Neuron (in vitro differentiated cells): Measurements from ENCODE around the gene GPC3.

Source experiments
- H2AFZ ChIP-seq: one replicate; pipeline ENCODE4 v1.6.1; 2013; ENCODE audit warnings: low read depth, mild to moderate bottlenecking, inconsistent platforms, low read length, moderate library complexity
- H3K27me3 ChIP-seq: one replicate; pipeline ENCODE4 v1.6.1; 2013; ENCODE audit warnings: low read length; ENCODE audit not compliant: insufficient read depth
- H3K36me3 ChIP-seq: one replicate; pipeline ENCODE4 v1.6.1; 2013; ENCODE audit warnings: low read length; ENCODE audit not compliant: insufficient read depth
- H3K4me1 ChIP-seq: one replicate; pipeline ENCODE4 v1.6.1; 2013; ENCODE audit warnings: low read length; ENCODE audit not compliant: insufficient read depth
- H3K4me3 ChIP-seq: 2 replicates; pipeline ENCODE4 v1.5.1; 2013; ENCODE audit warnings: mild to moderate bottlenecking, low read length, moderate library complexity
- H3K9me3 ChIP-seq: one replicate; pipeline ENCODE4 v1.6.1; 2013; ENCODE audit warnings: low read length

Gene GPC3

GRCh38 chrX:133876646-133877045 lies 108.7 kb downstream of the GPC3 start:
- no peak overlapping the region for H3K4me3 ChIP-seq
- no peaks in the 10 kb centered on the region for H3K27me3 ChIP-seq
- no peaks in the 10 kb centered on the region for H3K36me3 ChIP-seq
- no peak overlapping the region for H2AFZ ChIP-seq
- H3K9me3 ChIP-seq, result no peaks in the 10 kb centered on the region
- no peaks in the 10 kb centered on the region for H3K4me1 ChIP-seq

DNA sequence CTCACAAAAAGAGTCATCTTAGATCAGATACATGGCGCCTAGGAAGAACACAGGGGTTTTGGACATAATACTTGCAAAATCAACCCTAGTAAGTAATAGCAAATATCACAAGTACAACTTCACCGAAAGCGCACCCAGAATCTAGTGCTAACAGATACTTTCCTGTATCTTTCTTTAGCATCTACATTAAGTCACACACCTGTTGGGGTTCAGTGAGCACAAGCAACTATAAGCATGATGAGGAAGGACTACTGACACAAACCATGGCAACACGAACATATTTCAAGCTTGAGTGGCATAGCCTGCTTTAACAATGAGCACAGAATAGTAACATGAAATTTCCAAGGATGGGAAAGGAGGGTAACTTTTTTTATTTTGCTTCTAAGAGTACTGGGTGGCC lies 116.1 kb downstream of the GPC3 start:
- Histone ChIP-seq H3K9me3 (no peaks in the 10 kb centered on the region), H3K4me3 (no peak overlapping the region), H3K27me3 (no peaks in the 10 kb centered on the region), H2AFZ (no peak overlapping the region), H3K4me1 (no peaks in the 10 kb centered on the region), H3K36me3 (no peaks in the 10 kb centered on the region)

- H2AFZ ChIP-seq, result no peak overlapping the region
- no peak overlapping the region for H3K4me3 ChIP-seq
- no peaks in the 10 kb centered on the region for H3K9me3 ChIP-seq
- no peaks in the 10 kb centered on the region for H3K36me3 ChIP-seq
- no peaks in the 10 kb centered on the region for H3K27me3 ChIP-seq
- H3K4me1 ChIP-seq, result no peaks in the 10 kb centered on the region
These were observed 116.7 kb downstream of the GPC3 start for GRCh38 chrX:133868682-133869081.

DNA sequence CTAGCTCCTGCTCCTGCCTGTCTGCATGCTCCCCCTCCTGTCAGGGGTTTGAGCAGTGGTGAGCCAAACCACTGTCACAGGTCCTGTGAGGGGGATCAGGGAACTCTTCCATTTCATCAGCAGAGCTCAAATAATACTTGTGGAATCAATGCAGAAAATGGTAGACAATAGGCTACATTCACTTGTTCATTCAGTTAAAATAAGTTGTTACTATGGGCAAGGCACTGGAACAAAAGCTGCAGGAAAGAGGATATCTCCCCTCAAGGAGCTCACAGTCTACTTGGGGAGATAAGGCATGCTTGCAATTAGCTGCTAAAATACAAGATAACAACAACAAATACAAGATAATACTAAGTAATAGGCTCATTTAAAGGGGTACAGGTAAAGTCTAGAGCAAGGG lies 117.1 kb downstream of the GPC3 start:
- Histone ChIP-seq H3K9me3 (no peaks in the 10 kb centered on the region), H3K27me3 (no peaks in the 10 kb centered on the region), H3K4me3 (no peak overlapping the region)

GRCh38 chrX:133865761-133866471 lies 119.5 kb downstream of the GPC3 start:
- Histone ChIP-seq H3K27me3 (no peaks in the 10 kb centered on the region), H3K36me3 (no peaks in the 10 kb centered on the region), H2AFZ (no peak overlapping the region), H3K9me3 (no peaks in the 10 kb centered on the region), H3K4me3 (no peak overlapping the region), H3K4me1 (no peaks in the 10 kb centered on the region)

More for the DNA sequence above, 117.1 kb downstream of the GPC3 start:
- Histone ChIP-seq H3K36me3 (no peaks in the 10 kb centered on the region), H3K4me1 (no peaks in the 10 kb centered on the region), H2AFZ (no peak overlapping the region)

GRCh38 chrX:133864236-133864635 lies 121.2 kb downstream of the GPC3 start:
- Histone ChIP-seq H3K9me3 (no peaks in the 10 kb centered on the region), H3K36me3 (no peaks in the 10 kb centered on the region), H3K4me1 (no peaks in the 10 kb centered on the region), H3K27me3 (no peaks in the 10 kb centered on the region), H2AFZ (no peak overlapping the region), H3K4me3 (no peak overlapping the region)

DNA sequence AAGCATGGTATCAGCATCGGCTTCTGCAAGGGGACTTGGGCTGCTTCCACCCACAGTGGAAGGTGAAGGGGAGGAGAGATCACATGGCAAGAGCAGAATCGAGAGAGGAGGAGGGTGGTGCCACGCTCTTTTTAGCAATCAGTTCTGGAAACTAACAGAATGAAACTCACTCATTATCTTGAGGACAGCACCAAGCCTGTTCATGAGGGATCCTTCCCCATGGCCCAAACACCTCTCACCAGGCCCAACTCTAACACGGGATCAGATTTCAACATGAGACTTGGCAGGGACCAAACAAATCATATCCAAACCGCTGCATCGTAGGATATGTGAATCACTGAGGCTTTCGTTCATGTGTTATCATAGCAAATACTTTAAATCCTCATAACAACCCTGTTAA lies 125.5 kb downstream of the GPC3 start:
- no peak overlapping the region for H2AFZ ChIP-seq
- H3K27me3 ChIP-seq, result no peaks in the 10 kb centered on the region

GRCh38 chrX:133859336-133859735 lies 126.1 kb downstream of the GPC3 start:
- H3K4me3 ChIP-seq, result no peak overlapping the region
- H3K27me3 ChIP-seq, result no peaks in the 10 kb centered on the region
- H2AFZ ChIP-seq, result no peak overlapping the region
- no peaks in the 10 kb centered on the region for H3K4me1 ChIP-seq
- no peaks in the 10 kb centered on the region for H3K9me3 ChIP-seq
- H3K36me3 ChIP-seq, result no peaks in the 10 kb centered on the region

More for the DNA sequence above, 125.5 kb downstream of the GPC3 start:
- H3K4me3 ChIP-seq, result no peak overlapping the region
- H3K4me1 ChIP-seq, result no peaks in the 10 kb centered on the region
- no peaks in the 10 kb centered on the region for H3K36me3 ChIP-seq
- H3K9me3 ChIP-seq, result no peaks in the 10 kb centered on the region

DNA sequence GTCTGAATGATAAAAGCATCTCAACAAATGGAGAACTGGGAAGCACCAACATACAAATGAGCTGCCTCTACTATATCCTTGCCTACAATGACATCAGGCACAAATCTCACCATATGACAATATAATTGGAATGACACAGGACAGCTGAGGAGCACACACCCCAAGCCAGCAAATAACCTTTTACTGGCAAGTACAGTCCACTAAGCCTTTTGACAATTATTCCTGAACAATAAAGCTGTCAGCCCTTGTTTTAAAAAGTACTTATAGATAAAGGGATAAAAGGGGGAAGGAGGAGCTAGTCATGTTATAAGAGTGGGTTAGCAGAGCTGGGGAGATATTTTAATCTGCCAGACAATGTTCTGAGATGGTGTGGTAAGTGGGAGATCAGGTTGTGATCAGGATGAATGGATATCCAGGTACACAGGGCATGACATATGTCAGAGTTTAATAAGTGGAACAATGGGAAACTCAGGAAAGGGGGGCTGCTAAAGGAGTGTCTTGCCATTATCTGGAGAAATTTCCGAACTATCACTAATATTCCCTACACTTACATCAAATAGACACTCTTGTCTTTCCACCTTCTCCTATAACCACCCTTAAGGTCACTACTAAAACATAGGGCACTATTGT lies 127.6 kb downstream of the GPC3 start:
- Histone ChIP-seq H3K9me3 (no peaks in the 10 kb centered on the region), H3K4me3 (no peak overlapping the region), H3K27me3 (no peaks in the 10 kb centered on the region), H3K4me1 (no peaks in the 10 kb centered on the region), H3K36me3 (no peaks in the 10 kb centered on the region), H2AFZ (no peak overlapping the region)

GRCh38 chrX:133856819-133857218 lies 128.6 kb downstream of the GPC3 start:
- Histone ChIP-seq H2AFZ (no peak overlapping the region), H3K36me3 (no peaks in the 10 kb centered on the region), H3K9me3 (no peaks in the 10 kb centered on the region), H3K4me3 (no peak overlapping the region), H3K4me1 (no peaks in the 10 kb centered on the region), H3K27me3 (no peaks in the 10 kb centered on the region)

GRCh38 chrX:133854290-133854689 lies 131.1 kb downstream of the GPC3 start:
- no peaks in the 10 kb centered on the region for H3K36me3 ChIP-seq
- H3K4me3 ChIP-seq, result no peak overlapping the region
- H3K9me3 ChIP-seq, result no peaks in the 10 kb centered on the region
- H2AFZ ChIP-seq, result no peak overlapping the region
- H3K27me3 ChIP-seq, result no peaks in the 10 kb centered on the region
- H3K4me1 ChIP-seq, result no peaks in the 10 kb centered on the region

GRCh38 chrX:133852837-133853356 lies 132.5 kb downstream of the GPC3 start:
- no peaks in the 10 kb centered on the region for H3K9me3 ChIP-seq
- H2AFZ ChIP-seq, result no peak overlapping the region
- no peak overlapping the region for H3K4me3 ChIP-seq
- no peaks in the 10 kb centered on the region for H3K4me1 ChIP-seq
- no peaks in the 10 kb centered on the region for H3K36me3 ChIP-seq
- no peaks in the 10 kb centered on the region for H3K27me3 ChIP-seq

DNA sequence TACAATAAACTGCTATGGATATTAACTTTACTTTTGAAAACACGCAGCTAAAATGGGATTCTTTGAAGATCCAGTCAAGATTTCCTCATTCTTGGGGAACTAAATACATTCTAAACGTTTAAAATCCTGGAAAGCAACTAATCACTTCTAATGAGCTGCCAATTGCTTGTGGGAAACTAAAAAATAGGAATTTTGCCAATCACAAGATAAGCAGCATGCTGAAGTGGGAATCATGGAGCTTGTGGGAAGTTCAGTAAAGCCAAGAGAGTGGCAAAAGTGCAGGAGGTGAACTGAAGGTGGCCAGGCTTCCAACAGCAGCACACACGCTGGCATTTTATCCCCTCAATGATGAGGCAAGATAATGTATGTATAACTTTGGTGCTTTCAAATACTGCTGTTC lies 133.0 kb downstream of the GPC3 start:
- H3K4me1 ChIP-seq, result no peaks in the 10 kb centered on the region
- H2AFZ ChIP-seq, result no peak overlapping the region
- no peaks in the 10 kb centered on the region for H3K36me3 ChIP-seq
- no peaks in the 10 kb centered on the region for H3K9me3 ChIP-seq
- no peaks in the 10 kb centered on the region for H3K27me3 ChIP-seq
- no peak overlapping the region for H3K4me3 ChIP-seq
